ENCODE measurements around the gene INAFM1.

Gene INAFM1

GRCh38 chr19:47264629-47265028 lies 10.1 kb upstream of the INAFM1 start:
- Histone ChIP-seq H3K4me2 (ENCODE audit: low read depth, low read length, poor library complexity, severe bottlenecking) (no peak overlapping the region), H3K4me3 (ENCODE audit: low read length, poor library complexity, severe bottlenecking) (no peak overlapping the region), H3K36me3 (ENCODE audit: insufficient read depth, low read length) (peaks cover 5% of the 10 kb centered on the region; the same call in 1 of the 2 replicates), H3F3A (ENCODE audit: low read depth) (no peaks in the 10 kb centered on the region), H2AFZ (ENCODE audit: low read length) (no peak overlapping the region), H3K9ac (ENCODE audit: low read depth, low read length, poor library complexity, severe bottlenecking) (no peak overlapping the region), H3K79me2 (ENCODE audit: insufficient read depth, low read length) (peaks cover 3% of the 10 kb centered on the region; the same call in 1 of the 2 replicates), H3K27me3 (ENCODE audit: insufficient read depth, low read length, poor library complexity, severe bottlenecking) (no peaks in the 10 kb centered on the region), H3K9me2 (replicated peaks; ENCODE audit: low read depth, low read length) (no peaks in the 10 kb centered on the region), H3K9me3 (ENCODE audit: insufficient read depth, low read depth, low read length) (no peaks in the 10 kb centered on the region), H4K20me1 (ENCODE audit: insufficient read depth, low read length, poor library complexity, severe bottlenecking) (no peaks in the 10 kb centered on the region), H3K4me1 (ENCODE audit: insufficient read depth, low read length, poor library complexity, severe bottlenecking) (no peaks in the 10 kb centered on the region)
- no peak for TF ChIP-seq EZH2phosphoT487 (IDR thresholded peaks at IDR 0.05; ENCODE audit: borderline replicate concordance)
- no peak for TF ChIP-seq CTCF (conservative IDR thresholded peaks at IDR 0.05; ENCODE audit: low read length)

GRCh38 chr19:47266401-47266941 lies 8.2 kb upstream of the INAFM1 start:
- Histone ChIP-seq H3K4me2 (ENCODE audit: low read depth, low read length, poor library complexity, severe bottlenecking) (no peak overlapping the region), H4K20me1 (ENCODE audit: insufficient read depth, low read length, poor library complexity, severe bottlenecking) (no peaks in the 10 kb centered on the region), H3K27me3 (ENCODE audit: insufficient read depth, low read length, poor library complexity, severe bottlenecking) (no peaks in the 10 kb centered on the region), H3K36me3 (ENCODE audit: insufficient read depth, low read length) (peaks cover 4% of the 10 kb centered on the region; the same call in 1 of the 2 replicates), H3K9ac (ENCODE audit: low read depth, low read length, poor library complexity, severe bottlenecking) (no peak overlapping the region), H3K4me1 (ENCODE audit: insufficient read depth, low read length, poor library complexity, severe bottlenecking) (no peaks in the 10 kb centered on the region), H2AFZ (ENCODE audit: low read length) (no peak overlapping the region), H3K9me2 (replicated peaks; ENCODE audit: low read depth, low read length) (no peaks in the 10 kb centered on the region), H3F3A (ENCODE audit: low read depth) (no peaks in the 10 kb centered on the region), H3K9me3 (ENCODE audit: insufficient read depth, low read depth, low read length) (no peaks in the 10 kb centered on the region), H3K4me3 (ENCODE audit: low read length, poor library complexity, severe bottlenecking) (no peak overlapping the region), H3K79me2 (ENCODE audit: insufficient read depth, low read length) (no peaks in the 10 kb centered on the region)
- TF ChIP-seq EZH2phosphoT487 (IDR thresholded peaks at IDR 0.05; ENCODE audit: borderline replicate concordance) (no peak), CTCF (conservative IDR thresholded peaks at IDR 0.05; ENCODE audit: low read length) (no peak)

GRCh38 chr19:47267350-47267759 lies 7.3 kb upstream of the INAFM1 start:
- Histone ChIP-seq H3K27me3 (ENCODE audit: insufficient read depth, low read length, poor library complexity, severe bottlenecking) (no peaks in the 10 kb centered on the region), H3K36me3 (ENCODE audit: insufficient read depth, low read length) (peaks cover 4% of the 10 kb centered on the region; the same call in 1 of the 2 replicates), H4K20me1 (ENCODE audit: insufficient read depth, low read length, poor library complexity, severe bottlenecking) (no peaks in the 10 kb centered on the region), H3K79me2 (ENCODE audit: insufficient read depth, low read length) (no peaks in the 10 kb centered on the region), H3K4me2 (ENCODE audit: low read depth, low read length, poor library complexity, severe bottlenecking) (no peak overlapping the region), H3K4me1 (ENCODE audit: insufficient read depth, low read length, poor library complexity, severe bottlenecking) (peaks cover 3% of the 10 kb centered on the region), H3K9me2 (replicated peaks; ENCODE audit: low read depth, low read length) (no peaks in the 10 kb centered on the region), H2AFZ (ENCODE audit: low read length) (no peak overlapping the region), H3F3A (ENCODE audit: low read depth) (no peaks in the 10 kb centered on the region), H3K9me3 (ENCODE audit: insufficient read depth, low read depth, low read length) (no peaks in the 10 kb centered on the region), H3K9ac (ENCODE audit: low read depth, low read length, poor library complexity, severe bottlenecking) (no peak overlapping the region), H3K4me3 (ENCODE audit: low read length, poor library complexity, severe bottlenecking) (no peak overlapping the region)
- TF ChIP-seq EZH2phosphoT487 (IDR thresholded peaks at IDR 0.05; ENCODE audit: borderline replicate concordance) (no peak), CTCF (conservative IDR thresholded peaks at IDR 0.05; ENCODE audit: low read length) (no peak)

Data from Loucy (cell line).